NCI-H1436 treated with DMSO at 0.1 percent for 48 hours (cell line): ENCODE results near the gene ADAMTSL3.
A peak's percentile ranks its signal among the peaks of the same experiment; 100 is the strongest.
"Not testable (repeated sequence)": the region's sequence is repeated elsewhere in the genome, so short reads cannot be mapped to it uniquely, and the experiment has no call there.

Experiments used
- DNase-seq: peaks from one replicate; lab custom pipeline; 2025; lab: John Stamatoyannopoulos, UW

Gene ADAMTSL3

DNA sequence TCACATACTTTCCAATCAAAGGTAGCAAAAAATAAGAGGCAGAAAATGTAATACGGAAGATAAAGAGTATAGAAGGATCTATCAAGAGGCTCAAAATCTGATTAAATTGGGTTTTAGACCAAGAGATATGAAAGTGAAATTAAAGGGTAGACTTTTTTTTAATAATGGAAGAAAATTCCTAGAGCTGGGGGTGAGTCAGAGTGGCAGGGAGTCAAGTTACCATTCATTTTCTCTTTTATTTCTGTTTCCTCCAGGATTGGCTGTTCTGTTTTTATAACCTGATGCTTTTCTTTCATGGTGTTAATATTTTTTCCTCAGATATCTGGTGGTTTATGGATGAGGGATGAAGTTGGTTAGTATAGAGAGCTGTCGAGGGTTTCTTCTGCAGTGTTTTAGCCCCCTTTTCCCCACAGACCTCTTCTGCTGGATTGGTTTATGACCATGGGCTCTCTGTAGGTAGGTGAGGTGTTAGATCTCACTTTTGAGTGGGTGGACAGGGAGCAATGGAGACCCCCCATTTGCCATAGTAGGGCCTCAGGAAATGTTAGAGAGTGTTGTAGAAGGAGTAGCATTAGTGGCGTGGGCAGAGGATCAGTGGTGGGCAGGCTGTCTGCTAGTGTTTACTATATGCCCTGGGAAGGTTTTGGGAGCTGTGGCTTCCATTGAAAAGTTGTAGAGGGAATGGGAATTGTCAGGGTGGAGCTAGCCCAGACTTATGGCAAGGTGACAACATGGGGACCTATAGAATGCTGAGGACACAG lies 380.1 kb downstream of the ADAMTSL3 start:
- DNase-seq, result no peak

GRCh38 chr15:84034578-84035398 lies 380.9 kb downstream of the ADAMTSL3 start:
- no peak for DNase-seq

DNA sequence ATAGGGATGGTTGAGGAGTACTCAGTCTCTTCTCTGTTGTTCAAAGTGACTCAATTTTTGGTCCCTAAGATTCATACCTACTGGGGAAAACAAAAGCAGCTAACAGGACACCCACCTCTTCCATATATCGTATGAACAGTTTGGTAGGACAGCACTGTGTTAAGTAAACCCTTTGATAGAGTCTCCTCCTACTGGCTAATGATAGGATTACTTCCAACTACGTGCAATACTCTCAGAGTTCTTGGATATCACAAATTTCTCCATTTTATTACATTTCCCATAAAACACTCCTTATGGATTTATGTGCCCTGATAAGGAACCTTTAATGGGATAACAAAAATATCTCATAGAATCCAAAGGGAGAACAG lies 381.5 kb downstream of the ADAMTSL3 start:
- DNase-seq, result no peak

- DNase-seq, result no peak
These were observed 383.4 kb downstream of the ADAMTSL3 start for GRCh38 chr15:84037301-84037700.

GRCh38 chr15:84042434-84043056 lies 388.6 kb downstream of the ADAMTSL3 start:
- DNase-seq, result not testable (repeated sequence)

DNA sequence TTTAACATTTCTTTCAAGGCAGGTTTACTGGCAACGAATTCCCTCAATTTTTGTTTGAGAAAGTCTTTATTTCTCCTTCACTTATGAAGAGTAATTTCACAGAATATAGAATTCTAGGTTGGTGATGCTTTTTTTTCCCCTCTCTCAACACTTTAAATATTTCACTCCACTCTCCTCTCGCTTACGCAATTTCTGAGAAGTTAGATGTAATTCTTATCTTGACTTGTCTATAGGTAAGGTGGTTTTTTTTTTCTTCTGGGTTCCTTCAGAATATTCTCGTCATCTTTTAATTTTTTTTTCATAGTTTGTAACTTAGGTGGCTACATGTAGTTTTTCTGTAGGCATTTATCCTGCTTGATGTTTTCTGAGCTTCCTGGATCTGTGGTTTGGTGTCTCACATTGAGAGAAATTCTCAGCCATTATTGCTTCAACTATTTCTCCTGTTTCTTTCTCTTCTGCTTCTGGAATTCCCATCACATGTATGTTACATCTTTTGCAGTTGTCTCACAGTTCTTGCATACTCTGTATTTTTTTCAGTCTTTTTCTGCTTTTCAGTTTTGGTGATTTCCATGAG lies 392.2 kb downstream of the ADAMTSL3 start:
- DNase-seq, result no peak

DNA sequence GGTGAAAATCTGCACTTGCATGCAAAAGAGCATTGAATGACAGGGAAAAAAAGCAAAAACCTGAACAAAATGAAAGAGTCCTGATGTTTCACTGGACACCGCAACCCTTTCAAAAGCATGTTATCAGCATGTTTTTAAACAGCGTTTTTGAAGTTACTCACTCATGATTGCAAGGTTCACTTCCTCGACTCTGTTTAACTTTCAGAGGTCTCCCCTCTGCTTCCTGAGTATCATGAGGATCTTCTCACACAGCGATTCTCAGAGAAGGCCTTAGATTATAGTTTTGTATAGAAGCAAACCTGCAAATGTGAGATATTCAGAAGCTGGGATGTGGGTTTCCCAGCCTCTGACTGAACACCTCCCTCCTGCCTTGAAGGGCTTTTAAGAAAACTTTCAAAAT lies 395.6 kb downstream of the ADAMTSL3 start:
- not testable (repeated sequence) for DNase-seq

GRCh38 chr15:84050076-84050475 lies 396.2 kb downstream of the ADAMTSL3 start:
- no peak for DNase-seq

- not testable (repeated sequence) for DNase-seq
These were observed 397.2 kb downstream of the ADAMTSL3 start for GRCh38 chr15:84051146-84051545.

GRCh38 chr15:84054544-84054943 lies 400.6 kb downstream of the ADAMTSL3 start:
- DNase-seq, result not testable (repeated sequence)

GRCh38 chr15:84057714-84058331 lies 403.9 kb downstream of the ADAMTSL3 start:
- DNase-seq, result no peak

GRCh38 chr15:84063674-84064073 lies 409.8 kb downstream of the ADAMTSL3 start:
- not testable (repeated sequence) for DNase-seq

DNA sequence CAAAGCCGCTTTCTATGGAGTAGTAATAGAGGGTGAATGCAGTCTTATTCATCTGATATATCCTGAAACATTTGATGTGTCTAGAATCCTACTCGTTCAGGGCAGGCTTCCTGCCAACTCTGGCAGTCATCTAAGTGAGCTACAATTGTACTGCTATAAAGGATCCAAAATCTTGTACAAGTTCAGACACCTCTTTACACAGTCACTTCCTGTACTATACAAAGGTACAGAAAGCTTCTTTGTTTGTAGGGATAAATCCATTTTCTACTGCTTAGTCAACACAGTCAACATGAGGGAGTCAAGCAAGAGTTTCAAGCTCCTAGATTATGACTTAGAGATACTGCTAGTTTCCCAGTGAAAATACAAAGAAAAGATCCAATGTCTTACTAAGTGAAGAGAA lies 414.8 kb downstream of the ADAMTSL3 start:
- DNase-seq, result not testable (repeated sequence)

DNA sequence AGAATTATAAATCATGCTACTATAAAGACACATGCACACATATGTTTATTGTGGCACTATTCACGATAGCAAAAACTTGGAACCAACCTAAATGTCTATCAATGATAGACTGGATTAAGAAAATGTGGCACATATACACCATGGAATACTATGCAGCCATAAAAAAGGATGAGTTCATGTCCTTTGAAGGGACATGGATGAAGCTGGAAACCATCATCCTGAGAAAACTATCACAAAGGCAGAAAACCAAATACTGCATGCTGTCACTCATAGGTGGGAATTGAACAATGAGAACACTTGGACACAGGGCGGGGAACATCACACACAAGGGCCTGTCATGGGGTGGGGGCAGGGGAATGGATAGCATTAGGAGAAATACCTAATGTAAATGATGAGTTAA lies 424.1 kb downstream of the ADAMTSL3 start:
- not testable (repeated sequence) for DNase-seq

DNA sequence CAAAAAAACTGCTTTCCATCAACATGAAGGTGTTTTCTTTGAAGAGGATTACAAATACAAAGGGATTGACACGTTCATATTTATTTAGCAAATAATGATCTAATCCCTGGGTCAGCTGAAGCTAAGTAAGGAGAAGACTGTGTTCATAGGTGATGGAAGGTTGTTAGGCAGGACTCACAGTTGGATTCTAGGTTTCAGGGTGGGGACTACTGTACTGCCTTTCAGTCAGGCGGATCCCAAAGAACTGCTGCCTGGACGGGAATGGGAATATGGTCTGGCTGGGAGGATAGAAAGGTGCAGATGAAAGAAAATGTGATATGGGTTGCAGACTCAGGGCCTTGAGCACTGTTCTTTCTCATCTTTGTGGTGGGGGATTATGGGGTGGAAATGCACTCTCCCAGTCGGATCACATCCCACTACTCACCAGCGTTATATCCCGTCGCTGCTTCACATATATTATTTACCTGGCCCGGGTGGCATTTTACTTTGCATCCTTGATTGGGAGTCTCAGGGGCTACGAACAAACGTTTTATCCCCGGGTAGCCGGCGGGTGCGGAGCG lies 425.5 kb downstream of the ADAMTSL3 start:
- not testable (repeated sequence) for DNase-seq

- peak; percentile 37 for DNase-seq
These were observed 426.2 kb downstream of the ADAMTSL3 start for GRCh38 chr15:84079885-84080777.

DNA sequence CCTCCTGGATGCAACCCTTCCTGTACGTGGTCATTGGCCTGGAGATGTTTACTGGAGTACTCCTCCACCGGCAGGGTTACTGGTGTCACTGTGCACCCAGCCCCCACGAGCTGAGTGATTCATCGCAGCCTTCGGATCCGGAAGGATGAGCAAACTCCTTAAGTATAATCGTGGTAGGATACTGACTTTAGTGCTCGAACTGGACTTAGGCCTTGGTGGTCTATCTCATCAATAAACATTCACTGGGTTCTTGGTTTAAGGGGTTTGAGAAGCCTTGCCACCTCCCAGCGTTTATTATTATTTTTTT lies 426.8 kb downstream of the ADAMTSL3 start:
- DNase-seq, result not testable (repeated sequence)

DNA sequence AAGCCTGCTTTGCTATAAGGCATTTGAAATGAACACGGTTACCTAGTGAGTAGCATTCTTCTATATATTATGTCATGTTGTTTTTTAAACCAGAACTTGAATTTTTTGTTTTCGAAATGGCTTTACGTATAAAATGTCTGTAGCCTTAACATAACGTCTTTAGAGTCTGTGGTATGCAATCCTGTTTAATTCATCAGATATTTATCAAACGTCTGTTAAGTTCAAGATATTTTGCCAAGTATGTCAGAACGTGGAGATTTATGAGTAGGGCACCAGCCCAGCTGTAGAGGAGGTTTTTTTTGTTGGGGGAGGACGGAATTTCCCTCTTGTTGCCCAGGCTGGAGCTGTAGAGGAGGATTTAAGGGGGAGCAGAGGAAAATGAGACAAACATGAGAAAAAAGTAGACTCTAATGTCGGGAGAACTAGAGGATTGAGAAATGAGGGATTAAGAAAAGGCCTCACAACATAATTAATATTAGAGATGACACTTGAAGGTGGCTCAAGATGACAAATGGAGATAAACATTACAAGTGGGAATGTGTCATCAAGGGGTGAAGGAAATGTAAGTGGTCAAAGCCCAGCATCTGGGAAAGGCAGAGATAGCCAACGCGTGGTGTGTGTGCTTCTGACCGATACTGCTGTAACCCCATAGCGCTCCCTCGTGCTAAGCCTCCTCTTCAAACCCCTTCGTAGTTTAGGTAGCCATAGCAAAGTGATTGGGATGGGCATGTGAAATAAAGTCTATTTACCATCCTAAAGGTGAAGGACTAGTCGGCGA lies 427.7 kb downstream of the ADAMTSL3 start:
- no peak for DNase-seq

GRCh38 chr15:84082739-84083138 lies 428.8 kb downstream of the ADAMTSL3 start:
- DNase-seq, result no peak

GRCh38 chr15:84086071-84086470 lies 432.1 kb downstream of the ADAMTSL3 start:
- not testable (repeated sequence) for DNase-seq
